GM12891 (cell line): ENCODE results near the gene TSHZ1.

Experiments used
- POLR2A ChIP-seq: IDR thresholded peaks from 2 replicates; pipeline ENCODE4 v1.6.1; 2011; ENCODE audit warnings: low read depth, low read length, control low read depth
- POLR2AphosphoS5 ChIP-seq: IDR thresholded peaks from 2 replicates; pipeline ENCODE4 v1.6.1; 2011; ENCODE audit warnings: low read depth, low read length, control low read depth
- TAF1 ChIP-seq: IDR thresholded peaks from 2 replicates; pipeline ENCODE4 v1.6.1; 2011; ENCODE audit warnings: low read depth, low read length, control low read depth

DNA sequence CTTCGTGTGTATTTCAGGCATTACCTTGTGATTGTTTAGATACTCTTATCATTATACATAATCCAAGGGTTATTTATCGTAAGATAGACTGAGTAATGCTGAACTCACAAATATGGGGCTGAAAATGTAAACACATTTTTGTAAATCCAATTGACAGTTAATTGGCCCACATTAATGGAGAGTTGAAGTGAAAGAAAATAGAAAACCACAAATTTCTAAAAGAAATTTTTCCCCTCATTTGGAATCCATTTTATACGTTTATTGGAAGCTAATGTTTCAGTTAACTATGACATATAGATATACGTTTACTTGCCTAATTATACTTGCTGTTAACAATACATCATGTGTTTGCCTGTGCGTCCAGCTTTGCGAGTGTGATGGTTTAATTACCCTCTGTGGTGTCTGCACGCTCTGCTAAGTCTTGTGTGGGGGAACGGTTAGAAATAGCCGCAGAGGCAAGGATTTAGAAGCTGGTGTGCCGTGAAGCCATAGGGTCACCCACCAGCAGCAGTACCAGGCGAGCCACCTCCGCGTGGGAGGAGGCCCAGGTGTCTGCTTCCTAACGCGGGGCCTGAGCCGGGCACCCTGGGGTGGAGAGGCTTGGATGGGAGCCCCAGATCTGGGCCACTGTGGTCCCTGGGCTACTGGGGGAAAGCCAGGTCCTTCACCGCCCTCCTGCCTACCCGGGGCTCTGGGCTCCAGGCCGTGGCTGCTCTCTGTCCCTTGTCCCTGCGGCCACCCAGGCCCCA is 38.0 kb downstream of the TSHZ1 start:
- TF ChIP-seq POLR2AphosphoS5, result no peak
- no peak for TF ChIP-seq POLR2A
- TF ChIP-seq TAF1, result no peak
